ENCODE results near the gene CALHM2. TPM values are rescaled to one million over a fixed set of nuclear protein-coding genes. Genes with fewer than 3 reads are reported as not detected.

CALHM2 gene
- total RNA-seq, 1 experiment from 2014 or later: 5.9 TPM

- in situ Hi-C loops (cut with HindIII; ENCODE audit: low pct_unique_long_range_greater_than_20kb, low sequenced_read_pairs): no loop called here
- no peak for DNase-seq (ENCODE audit: low read depth, low spot score)
- BruUV-seq (replicated peaks): no TSS peak
- TF ChIP-seq SIN3A (IDR thresholded peaks at IDR 0.05; ENCODE audit: borderline replicate concordance, insufficient read depth, low read depth, low read length) (no peak), TCF7L2 (IDR thresholded peaks at IDR 0.05; ENCODE audit: low read depth, low read length) (no peak), POLR2AphosphoS5 (IDR thresholded peaks at IDR 0.05; ENCODE audit: low read depth, low read length) (no peak)
- TF ChIP-seq, protein P1, sequence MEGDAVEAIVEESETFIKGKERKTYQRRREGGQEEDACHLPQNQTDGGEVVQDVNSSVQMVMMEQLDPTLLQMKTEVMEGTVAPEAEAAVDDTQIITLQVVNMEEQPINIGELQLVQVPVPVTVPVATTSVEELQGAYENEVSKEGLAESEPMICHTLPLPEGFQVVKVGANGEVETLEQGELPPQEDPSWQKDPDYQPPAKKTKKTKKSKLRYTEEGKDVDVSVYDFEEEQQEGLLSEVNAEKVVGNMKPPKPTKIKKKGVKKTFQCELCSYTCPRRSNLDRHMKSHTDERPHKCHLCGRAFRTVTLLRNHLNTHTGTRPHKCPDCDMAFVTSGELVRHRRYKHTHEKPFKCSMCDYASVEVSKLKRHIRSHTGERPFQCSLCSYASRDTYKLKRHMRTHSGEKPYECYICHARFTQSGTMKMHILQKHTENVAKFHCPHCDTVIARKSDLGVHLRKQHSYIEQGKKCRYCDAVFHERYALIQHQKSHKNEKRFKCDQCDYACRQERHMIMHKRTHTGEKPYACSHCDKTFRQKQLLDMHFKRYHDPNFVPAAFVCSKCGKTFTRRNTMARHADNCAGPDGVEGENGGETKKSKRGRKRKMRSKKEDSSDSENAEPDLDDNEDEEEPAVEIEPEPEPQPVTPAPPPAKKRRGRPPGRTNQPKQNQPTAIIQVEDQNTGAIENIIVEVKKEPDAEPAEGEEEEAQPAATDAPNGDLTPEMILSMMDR (IDR thresholded peaks at IDR 0.05): no peak
- TF ChIP-seq, protein P2, sequence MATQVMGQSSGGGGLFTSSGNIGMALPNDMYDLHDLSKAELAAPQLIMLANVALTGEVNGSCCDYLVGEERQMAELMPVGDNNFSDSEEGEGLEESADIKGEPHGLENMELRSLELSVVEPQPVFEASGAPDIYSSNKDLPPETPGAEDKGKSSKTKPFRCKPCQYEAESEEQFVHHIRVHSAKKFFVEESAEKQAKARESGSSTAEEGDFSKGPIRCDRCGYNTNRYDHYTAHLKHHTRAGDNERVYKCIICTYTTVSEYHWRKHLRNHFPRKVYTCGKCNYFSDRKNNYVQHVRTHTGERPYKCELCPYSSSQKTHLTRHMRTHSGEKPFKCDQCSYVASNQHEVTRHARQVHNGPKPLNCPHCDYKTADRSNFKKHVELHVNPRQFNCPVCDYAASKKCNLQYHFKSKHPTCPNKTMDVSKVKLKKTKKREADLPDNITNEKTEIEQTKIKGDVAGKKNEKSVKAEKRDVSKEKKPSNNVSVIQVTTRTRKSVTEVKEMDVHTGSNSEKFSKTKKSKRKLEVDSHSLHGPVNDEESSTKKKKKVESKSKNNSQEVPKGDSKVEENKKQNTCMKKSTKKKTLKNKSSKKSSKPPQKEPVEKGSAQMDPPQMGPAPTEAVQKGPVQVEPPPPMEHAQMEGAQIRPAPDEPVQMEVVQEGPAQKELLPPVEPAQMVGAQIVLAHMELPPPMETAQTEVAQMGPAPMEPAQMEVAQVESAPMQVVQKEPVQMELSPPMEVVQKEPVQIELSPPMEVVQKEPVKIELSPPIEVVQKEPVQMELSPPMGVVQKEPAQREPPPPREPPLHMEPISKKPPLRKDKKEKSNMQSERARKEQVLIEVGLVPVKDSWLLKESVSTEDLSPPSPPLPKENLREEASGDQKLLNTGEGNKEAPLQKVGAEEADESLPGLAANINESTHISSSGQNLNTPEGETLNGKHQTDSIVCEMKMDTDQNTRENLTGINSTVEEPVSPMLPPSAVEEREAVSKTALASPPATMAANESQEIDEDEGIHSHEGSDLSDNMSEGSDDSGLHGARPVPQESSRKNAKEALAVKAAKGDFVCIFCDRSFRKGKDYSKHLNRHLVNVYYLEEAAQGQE (IDR thresholded peaks at IDR 0.05; ENCODE audit: insufficient read depth in 1 of 2, low read depth in 2 of 2, low read length in 1 of 2): no peak
- H3K4me3 ChIP-seq (ENCODE audit: low read depth in 2 of 2, low read length in 2 of 2): no peak overlapping the region
- H3K4me1 ChIP-seq (ENCODE audit: control insufficient read depth, insufficient read depth, low read length): no peaks in the 10 kb centered on the region
- no peaks in the 10 kb centered on the region for H3K9me3 ChIP-seq (ENCODE audit: control insufficient read depth, insufficient read depth, low read depth, low read length)
- POLR2A ChIA-PET: no interaction called here
- intact Hi-C loops (cut with micrococcal nuclease; ENCODE audit: unreplicated experiment): no loop called here
- H3K27ac ChIP-seq (ENCODE audit: low read length): no peak overlapping the region
- CTCF ChIA-PET: no interaction called here
- H3K36me3 ChIP-seq (ENCODE audit: control insufficient read depth, insufficient read depth, low read length): peaks cover 38% of the 10 kb centered on the region
- no peak for ATAC-seq
- H3K27me3 ChIP-seq (ENCODE audit: control insufficient read depth, insufficient read depth, low read length): no peaks in the 10 kb centered on the region
Observed at GRCh38 chr10:103444478-103444877, 7.7 kb downstream of the CALHM2 start.

- no peak for DNase-seq (ENCODE audit: low read depth, low spot score)
- ChIA-PET CTCF (no interaction called here), POLR2A (no interaction called here)
- in situ Hi-C loops (cut with HindIII; ENCODE audit: low pct_unique_long_range_greater_than_20kb, low sequenced_read_pairs) (no loop called here), intact Hi-C loops (cut with micrococcal nuclease; ENCODE audit: unreplicated experiment) (no loop called here)
- no peak overlapping the region for H3K4me3 ChIP-seq (ENCODE audit: low read depth in 2 of 2, low read length in 2 of 2)
- no peaks in the 10 kb centered on the region for H3K4me1 ChIP-seq (ENCODE audit: control insufficient read depth, insufficient read depth, low read length)
- no peaks in the 10 kb centered on the region for H3K9me3 ChIP-seq (ENCODE audit: control insufficient read depth, insufficient read depth, low read depth, low read length)
- no peak overlapping the region for H3K27ac ChIP-seq (ENCODE audit: low read length)
- H3K36me3 ChIP-seq (ENCODE audit: control insufficient read depth, insufficient read depth, low read length): peaks cover 41% of the 10 kb centered on the region
- no TSS peak for BruUV-seq (replicated peaks)
- TF ChIP-seq TCF7L2 (IDR thresholded peaks at IDR 0.05; ENCODE audit: low read depth, low read length) (no peak), POLR2AphosphoS5 (IDR thresholded peaks at IDR 0.05; ENCODE audit: low read depth, low read length) (no peak), SIN3A (IDR thresholded peaks at IDR 0.05; ENCODE audit: borderline replicate concordance, insufficient read depth, low read depth, low read length) (no peak)
- TF ChIP-seq, protein P1 (IDR thresholded peaks at IDR 0.05): no peak
- TF ChIP-seq, protein P2 (IDR thresholded peaks at IDR 0.05; ENCODE audit: insufficient read depth in 1 of 2, low read depth in 2 of 2, low read length in 1 of 2): no peak
- no peaks in the 10 kb centered on the region for H3K27me3 ChIP-seq (ENCODE audit: control insufficient read depth, insufficient read depth, low read length)
- ATAC-seq: no peak
Observed at GRCh38 chr10:103443475-103444185, 8.5 kb downstream of the CALHM2 start.

All from Panc1 (cell line).